Measurements from ENCODE around the gene RBM6.
"Not testable (repeated sequence)": the region's sequence is repeated elsewhere in the genome, so short reads cannot be mapped to it uniquely, and the experiment has no call there.

The RBM6 gene

DNA sequence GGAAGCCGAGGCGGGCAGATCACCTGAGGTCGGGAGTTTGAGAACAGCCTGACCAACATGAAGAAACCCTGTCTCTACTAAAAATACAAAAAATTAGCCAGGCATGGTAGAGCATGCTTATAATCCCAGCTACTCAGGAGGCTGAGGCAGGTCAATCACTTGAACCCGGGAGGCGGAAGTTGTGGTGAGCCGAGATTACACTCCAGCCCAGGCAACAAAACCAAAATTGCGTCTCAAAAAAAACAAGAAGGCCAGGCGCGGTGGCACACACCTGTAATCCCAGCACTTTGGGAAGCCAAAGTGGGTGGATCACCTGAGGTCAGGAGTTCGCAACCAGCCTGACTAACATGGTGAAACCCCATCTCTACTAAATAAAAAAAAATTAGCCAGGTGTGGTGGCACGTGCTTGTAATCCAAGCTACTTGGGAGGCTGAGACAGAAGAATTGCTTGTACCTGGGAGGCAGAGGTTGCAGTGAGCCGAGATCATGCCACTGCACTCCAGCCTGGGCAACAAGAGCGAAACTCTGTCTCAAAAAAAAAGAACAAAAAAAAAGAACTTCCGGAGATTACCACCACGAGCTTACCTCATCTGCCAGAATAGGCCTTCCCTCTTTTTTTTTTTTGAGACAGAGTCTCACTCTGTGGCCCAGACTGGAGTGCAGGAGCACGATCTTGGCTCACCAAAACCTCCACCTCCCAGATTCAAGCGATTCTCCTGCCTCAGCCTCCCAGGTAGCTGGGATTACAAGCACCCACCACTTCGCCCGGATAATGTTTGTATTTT lies 22.0 kb upstream of the RBM6 start:
- not testable (repeated sequence) for DNase-seq

DNA sequence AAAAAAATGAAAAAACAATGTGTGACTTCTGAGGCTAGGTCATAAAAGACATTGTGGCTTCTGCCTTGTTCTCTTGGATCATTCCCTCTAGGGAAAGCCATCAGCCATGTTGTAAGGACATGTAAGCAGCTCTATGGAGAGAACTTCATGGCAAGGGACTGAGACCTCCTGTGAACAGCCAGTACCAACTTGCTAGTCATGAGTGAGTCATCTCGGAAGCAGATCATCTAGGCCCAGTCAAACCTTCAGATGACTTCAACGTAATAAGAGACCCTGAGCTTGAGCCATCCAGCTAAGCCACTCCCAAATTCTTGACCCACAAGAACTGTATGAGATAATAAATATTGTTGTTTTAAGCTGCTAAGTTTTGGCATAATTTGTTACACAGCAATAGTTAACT lies 15.3 kb upstream of the RBM6 start:
- no peak for DNase-seq

DNA sequence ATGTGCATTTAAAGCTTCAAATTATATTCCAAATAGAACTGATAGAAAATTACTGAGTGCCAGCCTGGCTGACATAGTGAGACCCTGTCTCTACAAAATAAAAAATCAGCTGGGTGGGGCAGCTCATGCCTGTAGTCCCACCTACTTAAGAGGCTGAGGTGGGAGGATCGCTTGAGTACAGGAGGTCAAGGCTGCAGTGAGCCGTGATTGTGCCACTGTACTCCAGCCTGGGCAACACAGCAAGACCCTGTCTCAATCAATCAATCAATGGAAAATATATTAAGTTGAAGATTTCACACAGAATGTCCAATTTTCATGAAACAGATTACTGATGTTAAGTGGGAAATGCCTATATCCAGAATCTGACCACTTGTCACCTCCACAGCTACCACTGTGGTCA lies 14.5 kb upstream of the RBM6 start:
- no peak for DNase-seq

DNA sequence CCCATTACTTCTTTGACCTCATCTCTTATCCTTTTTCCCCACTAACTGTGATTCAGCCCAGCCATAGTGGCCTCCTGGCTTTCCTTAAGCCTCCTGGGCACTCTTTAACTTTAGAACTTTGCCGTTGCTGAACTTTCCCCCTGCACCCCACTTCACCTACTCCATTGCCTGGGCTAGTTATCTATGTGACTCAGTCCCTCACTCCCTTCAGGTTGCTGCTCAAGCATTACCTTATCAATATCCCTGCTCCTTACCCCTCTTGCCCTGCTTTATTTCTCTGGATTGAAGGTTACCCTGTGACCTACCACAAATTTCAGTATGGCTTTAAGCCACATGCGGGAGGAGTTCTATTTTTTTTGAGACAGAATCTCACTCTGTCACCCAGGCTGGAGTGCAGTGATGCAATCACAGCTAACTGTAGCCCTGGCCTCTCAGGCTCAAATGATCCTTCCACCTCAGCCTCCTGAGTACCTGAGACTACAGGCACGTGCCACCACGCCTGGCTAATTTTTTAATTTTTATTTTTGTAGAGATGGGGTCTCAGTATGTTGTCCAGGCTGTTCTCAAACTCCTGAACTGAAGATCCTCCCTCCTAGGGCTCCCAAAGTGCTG lies 13.7 kb upstream of the RBM6 start:
- no peak for DNase-seq

DNA sequence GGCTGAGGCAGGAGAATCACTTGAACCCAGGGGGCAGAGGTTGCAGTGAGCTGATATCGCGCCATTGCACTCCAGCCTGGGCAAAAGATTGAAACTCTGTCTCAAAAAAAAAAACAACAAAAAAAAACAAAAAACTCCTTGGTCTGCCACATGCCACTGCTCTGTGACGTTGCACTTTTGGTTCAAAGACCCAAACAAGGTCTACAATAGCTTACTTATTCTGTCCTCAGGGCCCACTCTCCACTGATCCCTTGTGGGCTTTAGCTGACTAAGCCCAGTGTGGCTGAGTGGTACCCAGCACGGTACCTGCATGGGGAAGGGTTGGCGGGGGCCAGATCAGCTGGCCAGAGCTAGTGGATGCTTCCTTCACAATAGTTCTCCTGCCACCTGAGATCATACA lies 12.2 kb upstream of the RBM6 start:
- DNase-seq, result no peak

DNA sequence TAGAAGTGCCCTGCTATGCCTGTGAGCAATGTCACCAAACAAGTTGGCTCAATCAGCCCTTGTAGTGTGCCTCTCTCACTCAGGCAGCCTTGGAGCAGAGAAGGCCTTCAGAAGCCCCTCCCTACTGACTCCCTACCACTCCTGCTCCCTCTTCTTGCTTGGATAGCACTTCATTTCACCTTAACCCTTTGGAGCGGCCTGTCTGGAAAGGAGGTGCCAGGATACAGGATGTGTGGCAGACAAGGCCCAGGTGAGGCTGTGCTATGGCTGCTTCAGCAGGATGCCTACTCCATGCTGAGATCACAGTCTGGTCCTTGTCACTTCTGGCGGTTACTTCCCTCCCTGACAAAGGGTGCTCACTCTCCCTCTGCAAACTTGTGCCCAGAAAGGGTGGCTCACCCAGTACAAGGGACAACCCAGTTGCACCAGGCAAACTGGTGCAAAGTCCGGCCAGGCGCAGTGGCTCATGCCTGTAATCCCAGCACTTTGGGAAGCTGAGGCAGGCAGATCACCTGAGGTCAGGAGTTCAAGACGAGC lies 11.4 kb upstream of the RBM6 start:
- DNase-seq, result no peak

DNA sequence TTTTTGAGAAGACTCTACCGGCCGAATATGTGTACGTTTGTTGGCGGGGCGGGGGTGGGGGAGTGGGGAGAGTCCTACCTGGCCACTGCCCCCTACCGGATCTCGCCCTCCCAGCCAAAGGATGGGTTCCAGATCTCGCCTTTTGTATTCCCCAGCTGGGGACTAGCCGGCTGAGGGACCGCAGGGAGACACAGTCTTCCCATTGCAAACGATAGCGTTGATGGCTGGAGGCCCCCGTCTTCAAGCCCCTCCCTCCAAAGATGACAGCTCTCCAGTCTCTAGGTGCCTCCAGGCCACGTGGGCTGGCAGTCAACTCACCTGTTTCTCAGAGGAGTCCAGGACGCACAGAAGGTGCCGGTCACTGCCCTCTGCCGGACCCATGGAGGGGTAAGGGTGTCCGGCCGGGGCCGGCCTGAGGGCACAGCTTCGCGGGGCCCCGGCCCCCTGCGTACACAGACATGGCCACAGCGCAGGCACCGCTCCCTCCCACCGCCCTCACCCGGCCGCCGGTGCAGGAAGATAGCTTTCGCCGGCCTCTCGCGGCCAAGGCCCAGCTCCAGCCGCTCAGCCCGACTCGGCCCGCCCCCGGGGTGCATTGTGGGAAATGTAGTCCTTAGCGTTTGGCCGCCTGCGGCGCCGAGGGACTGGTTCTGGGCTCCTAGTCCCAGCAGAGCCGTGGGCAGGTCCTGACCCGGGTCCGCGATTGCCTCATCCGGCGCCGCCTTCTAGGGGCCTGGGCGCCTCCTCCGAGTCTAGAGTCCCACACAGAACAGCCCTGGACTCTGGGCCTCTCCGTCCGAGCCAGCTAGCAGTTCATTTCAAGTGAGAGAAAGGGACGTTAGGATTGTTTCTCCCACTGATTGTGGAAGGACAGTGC lies 10.4 kb upstream of the RBM6 start, which contains the start of gene MON1A:
Gene MON1A (minus strand): TSS at position 521 of the 877 bp plus-strand sequence. CDS start 16,465 bp downstream, outside the sequence.
- peak; percentile 90 for DNase-seq

DNA sequence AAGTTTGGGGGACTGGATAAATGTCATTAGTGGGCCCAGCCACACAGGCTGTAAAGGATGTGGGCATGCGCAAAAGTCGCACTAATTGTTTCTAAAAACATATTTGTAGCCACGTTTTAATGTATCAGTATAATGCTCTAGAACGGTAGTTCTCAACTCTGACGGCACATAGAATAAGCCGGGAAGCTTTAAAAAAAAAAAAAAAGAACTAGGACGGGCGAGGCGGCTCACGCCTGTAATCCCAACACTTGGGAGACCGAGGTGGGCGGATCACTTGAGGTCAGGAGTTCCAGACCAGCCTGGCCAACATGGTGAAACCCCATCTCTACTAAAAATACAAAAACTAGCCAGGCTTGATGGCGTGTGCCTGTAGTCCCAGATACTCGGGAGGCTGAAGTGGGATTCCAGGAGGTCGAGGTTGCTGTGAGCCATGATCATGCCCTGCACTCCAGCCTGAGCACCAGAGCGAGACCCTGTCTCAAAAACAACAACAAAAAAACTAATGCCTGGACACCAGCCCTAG lies 9.7 kb upstream of the RBM6 start:
- DNase-seq, result no peak

DNA sequence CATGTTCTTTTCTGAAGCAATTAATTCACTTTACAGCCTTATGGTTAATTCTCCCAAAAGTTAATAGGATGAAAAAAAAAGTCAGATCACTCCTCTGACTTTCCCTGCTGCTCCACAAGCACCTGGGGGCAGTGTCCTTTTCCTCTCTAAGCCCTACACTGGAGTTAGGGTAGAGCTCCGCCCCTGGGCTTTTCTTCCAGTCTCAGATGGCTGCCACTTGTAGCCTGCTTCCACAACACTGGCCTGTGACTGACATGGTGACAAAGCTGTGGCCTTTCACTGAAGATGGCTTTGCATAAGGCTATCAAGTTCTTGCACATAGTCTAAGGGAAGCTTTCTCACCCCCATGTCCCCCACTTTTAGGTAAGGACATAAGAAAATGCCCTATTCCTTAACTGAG lies 9.0 kb upstream of the RBM6 start:
- no peak for DNase-seq

DNA sequence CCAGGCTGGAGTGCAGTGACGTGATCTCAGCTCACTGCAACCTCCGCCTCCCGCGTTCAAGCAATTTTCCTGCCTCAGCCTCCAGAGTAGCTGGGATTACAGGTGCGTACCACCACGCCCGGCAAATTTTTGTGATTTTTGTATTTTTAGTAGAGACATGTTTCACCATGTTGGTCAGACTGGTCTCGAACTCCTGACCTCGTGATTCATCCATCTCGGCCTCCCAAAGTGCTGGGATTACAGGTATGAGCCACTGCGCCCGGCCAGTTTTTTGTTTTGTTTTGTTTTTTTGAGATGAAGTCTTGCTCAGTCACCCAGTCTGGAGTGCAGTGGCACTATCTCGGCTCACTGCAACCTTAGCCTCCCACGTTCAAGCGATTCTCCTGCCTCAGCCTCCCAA lies 7.7 kb upstream of the RBM6 start:
- DNase-seq, result not testable (repeated sequence)

DNA sequence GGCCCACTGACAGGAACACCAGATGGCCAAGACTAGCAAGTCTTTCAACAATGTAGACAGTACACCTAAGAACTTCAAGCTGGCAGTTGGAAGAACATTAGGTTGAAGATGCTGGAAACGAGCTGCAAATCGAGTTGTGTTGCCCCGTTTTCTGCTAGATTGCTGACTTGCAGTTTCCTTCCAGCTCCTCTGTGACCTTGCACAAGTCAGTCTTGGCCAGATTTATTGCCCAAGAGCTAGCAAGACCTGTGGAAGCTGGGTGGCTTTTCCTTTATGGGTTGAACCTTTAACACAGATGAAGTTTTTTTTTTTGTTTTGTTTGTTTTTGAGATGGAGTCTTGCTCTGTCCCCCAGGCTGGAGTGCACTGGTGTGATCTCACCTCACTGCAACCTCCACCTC lies 2.9 kb upstream of the RBM6 start:
- DNase-seq, result no peak

DNA sequence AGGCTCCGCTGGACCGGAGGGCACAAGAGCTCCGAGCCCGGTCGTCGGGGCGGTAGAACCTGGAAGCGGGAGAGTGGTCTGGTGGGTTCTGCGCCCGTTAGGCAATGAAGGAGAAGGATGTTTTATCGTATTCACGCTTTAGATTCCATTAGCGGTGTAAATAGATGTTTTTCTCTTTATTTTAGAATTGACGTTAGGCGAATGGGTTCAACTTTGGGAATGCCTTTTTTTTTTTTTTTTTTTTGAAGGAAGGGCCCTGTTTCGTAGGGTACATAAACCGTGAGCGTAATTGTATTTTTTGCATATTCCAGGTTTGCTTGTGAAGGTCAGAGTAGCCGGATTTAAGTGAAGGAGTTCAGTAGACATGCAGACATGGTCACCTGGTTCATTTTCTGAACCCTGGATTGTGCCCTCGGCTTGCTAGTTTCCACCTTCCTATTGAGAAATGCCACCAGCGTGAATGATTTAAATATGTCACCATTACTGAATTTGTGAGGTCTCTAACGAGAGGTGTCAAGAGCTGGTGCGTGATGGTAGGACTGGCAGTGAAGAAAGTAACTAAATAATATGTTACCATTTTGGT lies 808 bp downstream of the RBM6 start:
- DNase-seq, result no peak

DNA sequence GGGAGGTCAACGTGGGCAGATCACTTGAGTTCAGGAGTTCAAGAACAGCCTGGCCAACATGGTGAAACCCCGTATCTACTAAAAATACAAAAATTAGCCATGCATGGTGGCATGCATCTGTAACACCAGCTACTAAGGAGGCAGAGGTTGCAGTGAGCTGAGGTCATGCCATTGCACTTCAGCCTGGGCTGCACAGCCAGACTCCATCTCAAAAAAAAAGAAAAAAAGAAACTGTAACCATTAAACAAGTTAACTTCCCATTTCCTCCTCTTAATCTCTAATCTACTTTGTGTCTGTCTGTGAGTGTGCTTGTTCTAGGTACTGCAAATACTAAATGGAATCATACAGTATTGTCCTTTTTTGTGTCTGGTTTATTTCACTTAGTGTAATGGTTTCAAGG lies 2.7 kb downstream of the RBM6 start:
- no peak for DNase-seq

DNA sequence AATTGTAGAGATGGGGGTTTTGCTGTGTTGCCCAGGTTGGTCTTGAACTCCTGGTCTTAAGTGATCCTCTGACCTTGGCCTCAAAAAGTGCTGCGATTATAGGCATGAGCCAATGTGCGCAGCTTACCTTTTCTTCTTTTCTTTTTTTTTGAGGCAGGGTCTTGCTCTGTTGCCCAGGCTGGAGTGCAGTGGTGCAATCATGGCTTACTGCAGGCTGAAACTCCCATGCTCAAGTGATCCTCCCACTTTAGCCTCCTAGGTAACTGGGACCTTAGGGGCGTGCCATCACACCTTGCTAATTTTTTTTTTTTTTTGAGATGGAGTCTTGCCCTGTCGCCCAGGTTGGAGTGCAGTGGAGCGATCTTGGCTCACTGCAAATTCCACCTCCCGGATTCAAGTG lies 13.0 kb downstream of the RBM6 start:
- no peak for DNase-seq

DNA sequence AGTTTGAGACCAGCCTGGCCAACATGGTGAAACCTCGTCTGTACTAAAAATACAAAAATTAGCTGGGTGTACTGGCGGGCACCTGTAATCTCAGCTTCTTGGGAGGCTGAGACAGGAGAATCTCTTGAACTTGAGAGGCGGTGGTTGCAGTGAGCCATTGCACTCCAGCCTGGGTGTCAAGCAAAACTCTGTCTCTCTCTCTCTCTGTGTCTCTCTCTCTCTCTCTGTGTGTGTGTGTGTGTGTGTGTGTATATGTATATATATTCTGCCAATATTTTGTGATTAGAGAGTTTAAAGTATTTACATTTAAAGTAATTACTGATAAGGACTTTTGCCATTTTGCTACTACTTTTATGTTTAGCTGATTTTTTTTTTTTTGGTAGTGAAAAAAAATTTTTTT lies 15.7 kb downstream of the RBM6 start:
- no peak for DNase-seq

DNA sequence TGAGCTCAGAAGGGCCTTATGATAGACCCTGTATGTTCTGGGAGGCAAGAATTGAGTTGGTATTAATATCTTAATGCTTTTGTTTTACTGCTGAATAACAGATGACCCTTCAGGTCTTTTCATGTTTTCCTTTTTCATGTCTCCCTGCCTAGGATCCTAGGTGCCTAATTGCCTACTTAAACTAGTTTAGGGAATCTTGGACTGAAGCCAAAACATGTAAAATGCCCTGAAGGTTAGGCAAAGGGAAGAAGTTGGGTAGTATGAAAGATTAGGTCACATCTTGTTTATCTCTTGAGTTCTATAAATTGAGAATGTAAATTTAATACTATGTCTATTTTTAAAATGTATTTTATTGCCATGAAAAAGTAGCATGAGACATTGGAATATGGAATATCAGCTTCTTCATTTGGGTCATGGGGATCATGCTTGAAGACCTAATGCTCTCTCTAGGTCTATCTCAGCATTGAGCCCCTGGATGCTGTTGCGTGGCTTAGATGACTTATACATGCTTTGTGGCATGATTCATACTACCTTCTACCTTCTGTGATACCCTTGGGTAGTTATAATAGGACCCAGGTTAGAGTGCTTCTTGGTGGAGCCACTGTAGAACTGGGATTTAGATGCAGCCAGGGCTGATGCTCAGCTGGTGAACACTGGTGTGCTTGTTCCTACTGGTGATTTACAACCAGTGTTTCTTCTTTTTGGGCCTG lies 26.4 kb downstream of the RBM6 start:
- DNase-seq, result no peak

DNA sequence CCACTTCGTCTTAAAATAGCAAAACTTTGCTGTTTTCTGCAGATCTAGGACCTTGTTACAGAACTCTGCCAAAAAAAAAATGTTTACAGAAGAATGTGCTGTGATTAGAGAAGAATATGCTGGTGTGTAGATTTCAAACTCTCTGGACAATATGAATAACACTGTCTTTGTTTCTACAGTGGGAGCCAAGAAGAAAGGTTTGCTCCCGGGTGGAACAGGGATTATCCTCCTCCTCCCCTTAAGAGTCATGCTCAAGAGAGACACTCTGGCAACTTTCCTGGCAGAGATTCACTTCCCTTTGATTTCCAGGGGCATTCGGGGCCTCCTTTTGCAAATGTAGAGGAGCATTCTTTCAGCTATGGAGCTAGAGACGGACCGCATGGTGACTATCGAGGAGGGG lies 27.3 kb downstream of the RBM6 start:
- no peak for DNase-seq

DNA sequence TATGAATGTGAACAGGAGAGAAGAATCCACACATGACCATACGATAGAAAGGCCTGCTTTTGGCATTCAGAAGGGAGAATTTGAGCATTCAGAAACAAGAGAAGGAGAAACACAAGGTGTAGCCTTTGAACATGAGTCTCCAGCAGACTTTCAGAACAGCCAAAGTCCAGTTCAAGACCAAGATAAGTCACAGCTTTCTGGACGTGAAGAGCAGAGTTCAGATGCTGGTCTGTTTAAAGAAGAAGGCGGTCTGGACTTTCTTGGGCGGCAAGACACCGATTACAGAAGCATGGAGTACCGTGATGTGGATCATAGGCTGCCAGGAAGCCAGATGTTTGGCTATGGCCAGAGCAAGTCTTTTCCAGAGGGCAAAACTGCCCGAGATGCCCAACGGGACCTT lies 28.4 kb downstream of the RBM6 start:
- DNase-seq, result no peak

DNA sequence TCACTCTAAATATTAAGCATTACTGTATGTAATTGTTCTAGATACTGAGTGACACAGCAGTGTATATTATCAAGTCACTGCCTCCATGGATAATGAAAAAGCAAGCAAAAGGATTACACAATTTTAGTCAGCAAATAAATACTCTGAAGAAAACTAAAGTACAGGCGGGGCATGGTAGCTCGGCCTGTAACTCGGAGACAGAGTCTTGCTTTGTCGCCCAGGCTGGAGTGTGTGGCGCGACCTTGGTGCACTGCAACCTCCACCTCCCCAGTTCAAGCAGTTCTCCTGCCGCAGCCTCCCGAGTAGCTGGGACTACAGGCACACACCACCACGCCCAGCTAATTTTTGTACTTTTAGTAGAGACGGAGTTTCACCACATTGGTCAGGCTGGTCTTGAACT lies 32.7 kb downstream of the RBM6 start:
- no peak for DNase-seq

DNA sequence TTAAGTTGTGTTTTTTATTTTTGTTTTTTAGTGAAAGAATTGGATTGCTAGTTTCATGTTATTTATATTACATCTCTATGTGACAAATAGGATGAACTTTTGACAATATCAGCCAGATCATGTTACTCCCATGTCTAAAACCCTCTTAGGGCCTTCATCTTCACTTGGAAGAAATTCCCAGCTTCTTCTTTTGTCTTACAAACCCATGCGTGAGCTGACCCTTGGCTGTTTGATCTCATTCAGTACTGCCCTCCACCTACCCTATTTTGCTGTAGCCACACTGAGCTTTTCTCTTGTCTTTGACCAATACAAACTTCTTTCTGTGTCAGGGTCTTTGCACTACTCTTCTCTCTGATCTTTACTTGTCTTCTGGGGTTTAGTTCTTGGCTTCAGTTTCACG lies 37.0 kb downstream of the RBM6 start:
- DNase-seq, result no peak

DNA sequence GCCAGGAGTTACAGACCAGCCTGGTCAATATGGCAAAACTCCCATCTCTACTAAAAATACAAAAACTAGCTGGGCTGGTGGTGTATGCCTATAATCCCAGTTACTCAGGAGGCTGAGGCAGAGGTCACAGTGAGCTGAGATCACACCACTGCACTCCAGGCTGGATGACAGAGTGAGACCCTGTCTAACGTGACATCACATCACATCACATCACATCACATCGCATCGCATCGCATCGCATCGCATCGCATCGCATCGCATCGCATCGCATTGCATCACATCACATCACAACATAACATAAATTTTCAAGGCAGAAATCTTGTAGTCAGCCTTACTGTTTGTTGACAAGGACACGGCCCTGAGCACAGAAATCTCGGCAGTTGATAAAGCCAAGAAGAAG lies 44.4 kb downstream of the RBM6 start:
- no peak for DNase-seq

DNA sequence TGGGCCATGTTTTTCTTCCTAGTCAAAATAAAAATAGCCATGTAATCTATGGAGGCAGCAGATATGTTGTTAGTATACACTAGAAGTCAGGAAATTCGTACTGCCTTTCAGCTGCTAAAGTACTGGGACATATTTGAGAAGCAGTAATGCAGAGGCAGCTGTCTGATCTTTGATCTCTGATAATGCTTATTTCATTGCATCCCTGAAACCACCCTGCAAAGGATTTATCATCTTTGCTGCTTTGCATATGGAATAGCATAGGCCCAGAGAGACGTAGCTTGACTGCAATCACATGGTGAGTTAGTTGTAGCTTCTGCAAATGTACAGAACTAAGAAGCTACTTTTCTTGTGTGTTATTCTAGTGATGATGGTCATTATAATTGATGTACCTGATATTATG lies 52.4 kb downstream of the RBM6 start:
- no peak for DNase-seq

Data from CD4-positive, alpha-beta T cell treated with Interleukin-12 subunit alpha and Interleukin-12 subunit beta, for 1 hour (primary cell).